IgD-negative memory B cell (primary cell): Measurements from ENCODE around the gene ZCCHC17. TPM values are rescaled to one million over a fixed set of nuclear protein-coding genes. Genes with fewer than 3 reads are reported as not detected.
"Not testable (repeated sequence)": the region's sequence is repeated elsewhere in the genome, so short reads cannot be mapped to it uniquely, and the experiment has no call there.

Source experiments
- H3K27ac Mint-ChIP-seq, 3 donors: one replicate each; pipeline ENCODE4 v1.8.0; 2020 to 2022; ENCODE audit warnings: mild to moderate bottlenecking in 3 of 3, mixed read lengths in 3 of 3, moderate library complexity in 1 of 3
- H3K27me3 Mint-ChIP-seq: one replicate; pipeline ENCODE4 v1.8.0; 2021; ENCODE audit warnings: mixed read lengths
- H3K36me3 Mint-ChIP-seq: one replicate; pipeline ENCODE4 v1.8.0; 2020; ENCODE audit warnings: mild to moderate bottlenecking, mixed read lengths
- H3K4me1 Mint-ChIP-seq, 3 donors: one replicate each; pipeline ENCODE4 v1.8.0; 2020 to 2022; ENCODE audit warnings: mixed read lengths in 3 of 3, mild to moderate bottlenecking in 1 of 3
- H3K4me3 Mint-ChIP-seq, 4 donors: one replicate each; pipeline ENCODE4 v1.8.0; 2020 to 2022; ENCODE audit warnings: mild to moderate bottlenecking in 4 of 4, mixed read lengths in 4 of 4, moderate library complexity in 3 of 4
- H3K9me3 Mint-ChIP-seq, 3 donors: one replicate each; pipeline ENCODE4 v1.8.0; 2020 to 2021; ENCODE audit warnings: mixed read lengths in 3 of 3, mild to moderate bottlenecking in 1 of 3
- polyA plus RNA-seq: library from polyadenylated mRNA; unstranded; fragments of 300-500 nt; fragmentation: Illumina TruSeq; gene quantifications from one replicate; pipeline ENCODE4 v1.2.3, GENCODE V29; 2021

ZCCHC17 gene
- polyA plus RNA-seq, 1 donor from 2014 or later = 32.4 TPM

GRCh38 chr1:31372051-31372450, 75.2 kb downstream of the ZCCHC17 start:
- no peak overlapping the region for H3K27ac Mint-ChIP-seq
- H3K27me3 Mint-ChIP-seq = peaks cover 14% of the 10 kb centered on the region
- peaks cover 3% of the 10 kb centered on the region for H3K36me3 Mint-ChIP-seq
- H3K4me1 Mint-ChIP-seq = peaks cover 0 to 7% (median 6%) of the 10 kb centered on the region in 3 donors
- H3K4me3 Mint-ChIP-seq = peak overlapping the region in 1 of 4 donors; percentile 73
- H3K9me3 Mint-ChIP-seq = no peaks in the 10 kb centered on the region

- no peaks in the 10 kb centered on the region for H3K9me3 Mint-ChIP-seq
- no peak overlapping the region for H3K27ac Mint-ChIP-seq
- peak overlapping the region in 1 of 4 donors; percentile 73 for H3K4me3 Mint-ChIP-seq
- H3K4me1 Mint-ChIP-seq = peaks cover 0 to 7% (median 6%) of the 10 kb centered on the region in 3 donors
- H3K27me3 Mint-ChIP-seq = peaks cover 14% of the 10 kb centered on the region
- H3K36me3 Mint-ChIP-seq = peaks cover 2% of the 10 kb centered on the region
These were observed 75.9 kb downstream of the ZCCHC17 start for GRCh38 chr1:31372751-31373055.

- H3K27me3 Mint-ChIP-seq = peaks cover 14% of the 10 kb centered on the region
- peaks cover 2% of the 10 kb centered on the region for H3K36me3 Mint-ChIP-seq
- H3K4me1 Mint-ChIP-seq = peaks cover 0 to 7% (median 6%) of the 10 kb centered on the region in 3 donors
- H3K9me3 Mint-ChIP-seq = no peaks in the 10 kb centered on the region
- H3K4me3 Mint-ChIP-seq = peak within 1 kb of the TSS in 3 of 4 donors; percentile 74 to 95 (median 84)
- H3K27ac Mint-ChIP-seq = no peak within 1 kb of the TSS
These were observed 76.4 kb downstream of the ZCCHC17 start, which contains the start of gene FABP3 for GRCh38 chr1:31373056-31373896. FABP3 (minus strand) TSS chr1:31373076; CDS start chr1:31373014, 62 bp downstream.

- Mint-ChIP-seq H3K36me3 (peaks cover 2% of the 10 kb centered on the region), H3K4me3 (peak overlapping the region in 3 of 4 donors; percentile 74 to 95 (median 82)), H3K27ac (no peak overlapping the region), H3K27me3 (peaks cover 14% of the 10 kb centered on the region), H3K9me3 (no peaks in the 10 kb centered on the region), H3K4me1 (peaks cover 0 to 7% (median 6%) of the 10 kb centered on the region in 3 donors)
These were observed 77.2 kb downstream of the ZCCHC17 start for GRCh38 chr1:31373897-31374486.

- Mint-ChIP-seq H3K4me3 (no peak overlapping the region), H3K27ac (no peak overlapping the region), H3K27me3 (peaks cover 14% of the 10 kb centered on the region), H3K4me1 (peaks cover 0 to 7% (median 6%) of the 10 kb centered on the region in 3 donors), H3K9me3 (no peaks in the 10 kb centered on the region), H3K36me3 (peaks cover 2% of the 10 kb centered on the region)
These were observed 77.8 kb downstream of the ZCCHC17 start for GRCh38 chr1:31374511-31375196.

GRCh38 chr1:31376375-31377134, 79.7 kb downstream of the ZCCHC17 start:
- no peaks in the 10 kb centered on the region for H3K9me3 Mint-ChIP-seq
- H3K36me3 Mint-ChIP-seq = peaks cover 6% of the 10 kb centered on the region
- peaks cover 18% of the 10 kb centered on the region for H3K27me3 Mint-ChIP-seq
- no peak overlapping the region for H3K4me3 Mint-ChIP-seq
- H3K27ac Mint-ChIP-seq = no peak overlapping the region
- peaks cover 0 to 7% (median 6%) of the 10 kb centered on the region in 3 donors for H3K4me1 Mint-ChIP-seq

GRCh38 chr1:31377364-31377863, 80.6 kb downstream of the ZCCHC17 start:
- H3K4me1 Mint-ChIP-seq = peaks cover 0 to 6% (median 6%) of the 10 kb centered on the region in 3 donors
- H3K27ac Mint-ChIP-seq = no peak overlapping the region
- H3K27me3 Mint-ChIP-seq = peaks cover 23% of the 10 kb centered on the region
- H3K4me3 Mint-ChIP-seq = no peak overlapping the region
- no peaks in the 10 kb centered on the region for H3K9me3 Mint-ChIP-seq
- peaks cover 5% of the 10 kb centered on the region for H3K36me3 Mint-ChIP-seq

- H3K27ac Mint-ChIP-seq = no peak overlapping the region
- peaks cover 24% of the 10 kb centered on the region for H3K27me3 Mint-ChIP-seq
- H3K4me1 Mint-ChIP-seq = peaks cover 0 to 6% (median 4%) of the 10 kb centered on the region in 3 donors
- H3K9me3 Mint-ChIP-seq = no peaks in the 10 kb centered on the region
- no peak overlapping the region for H3K4me3 Mint-ChIP-seq
- H3K36me3 Mint-ChIP-seq = peaks cover 4% of the 10 kb centered on the region
These were observed 81.2 kb downstream of the ZCCHC17 start for GRCh38 chr1:31378001-31378400.

GRCh38 chr1:31380181-31380580, 83.3 kb downstream of the ZCCHC17 start:
- H3K4me3 Mint-ChIP-seq = no peak overlapping the region

GRCh38 chr1:31381394-31382294, 84.8 kb downstream of the ZCCHC17 start:
- Mint-ChIP-seq H3K27ac (no peak overlapping the region), H3K4me3 (no peak overlapping the region), H3K27me3 (peaks cover 23% of the 10 kb centered on the region), H3K4me1 (no peaks in the 10 kb centered on the region), H3K36me3 (peaks cover 4% of the 10 kb centered on the region), H3K9me3 (no peaks in the 10 kb centered on the region)

More at GRCh38 chr1:31380181-31380580, 83.3 kb downstream of the ZCCHC17 start:
- H3K4me1 Mint-ChIP-seq = no peaks in the 10 kb centered on the region
- no peaks in the 10 kb centered on the region for H3K9me3 Mint-ChIP-seq
- no peak overlapping the region for H3K27ac Mint-ChIP-seq
- H3K36me3 Mint-ChIP-seq = peaks cover 4% of the 10 kb centered on the region
- H3K27me3 Mint-ChIP-seq = peaks cover 21% of the 10 kb centered on the region

- peaks cover 4% of the 10 kb centered on the region for H3K36me3 Mint-ChIP-seq
- no peak overlapping the region for H3K27ac Mint-ChIP-seq
- no peaks in the 10 kb centered on the region for H3K4me1 Mint-ChIP-seq
These were observed 85.7 kb downstream of the ZCCHC17 start for GRCh38 chr1:31382379-31382989.

GRCh38 chr1:31383967-31384366, 87.1 kb downstream of the ZCCHC17 start:
- peaks cover 4% of the 10 kb centered on the region for H3K36me3 Mint-ChIP-seq
- H3K27ac Mint-ChIP-seq = no peak overlapping the region
- H3K27me3 Mint-ChIP-seq = peaks cover 27% of the 10 kb centered on the region
- no peaks in the 10 kb centered on the region for H3K4me1 Mint-ChIP-seq
- H3K9me3 Mint-ChIP-seq = no peaks in the 10 kb centered on the region
- no peak overlapping the region for H3K4me3 Mint-ChIP-seq

More at GRCh38 chr1:31382379-31382989, 85.7 kb downstream of the ZCCHC17 start:
- Mint-ChIP-seq H3K4me3 (no peak overlapping the region), H3K27me3 (peaks cover 22% of the 10 kb centered on the region), H3K9me3 (no peaks in the 10 kb centered on the region)

- H3K4me1 Mint-ChIP-seq, H3K9me3 Mint-ChIP-seq, H3K36me3 Mint-ChIP-seq, H3K4me3 Mint-ChIP-seq, H3K27ac Mint-ChIP-seq: not testable (repeated sequence)
- peaks cover 24% of the 10 kb centered on the region for H3K27me3 Mint-ChIP-seq
These were observed 89.9 kb downstream of the ZCCHC17 start for GRCh38 chr1:31386576-31387243.
